Activated naive CD8-positive, alpha-beta T cell treated with anti-CD3 and anti-CD28 coated beads, Interleukin-2, amount 10 ng/mL, durations not matched to agents 7 days and 5 days (primary cell): ENCODE data around the gene PRKCZ. TPM values are rescaled to one million over a fixed set of nuclear protein-coding genes. Genes with fewer than 3 reads are reported as not detected.
"Not testable (repeated sequence)": the region's sequence is repeated elsewhere in the genome, so short reads cannot be mapped to it uniquely, and the experiment has no call there.

ENCODE experiments used
- ATAC-seq: fragments of 150-1000 bp; cut with Tn5 transposase; one replicate; pipeline ENCODE4 v1.10.0; 2021; ENCODE audit warnings: low read depth, moderate library complexity
- POLR2A ChIA-PET: fragments of 350-600 bp; sonication (Branson Sonifier 250); formaldehyde crosslinking; loops from one replicate; lab custom pipeline; 2021; ENCODE audit warnings: antibody characterized with exemption; lab: Charles Lee
- DNase-seq: peaks from one replicate; pipeline ENCODE4 v3.0.0; 2021
- H3K27ac Mint-ChIP-seq: one replicate; pipeline ENCODE4 v1.8.0; 2022; ENCODE audit warnings: mild to moderate bottlenecking, mixed read lengths
- H3K27me3 Mint-ChIP-seq: one replicate; pipeline ENCODE4 v1.8.0; 2022; ENCODE audit warnings: mild to moderate bottlenecking, moderate library complexity, mixed read lengths
- H3K36me3 Mint-ChIP-seq: one replicate; pipeline ENCODE4 v1.8.0; 2021; ENCODE audit warnings: mild to moderate bottlenecking, mixed read lengths
- H3K4me1 Mint-ChIP-seq: one replicate; pipeline ENCODE4 v1.8.0; 2021; ENCODE audit warnings: mixed read lengths
- H3K4me3 Mint-ChIP-seq: one replicate; pipeline ENCODE4 v1.8.0; 2022; ENCODE audit warnings: mild to moderate bottlenecking, moderate library complexity, mixed read lengths
- H3K9me3 Mint-ChIP-seq: one replicate; pipeline ENCODE4 v1.8.0; 2021; ENCODE audit warnings: mixed read lengths
- total RNA-seq, 2 experiments: library from RNA; stranded (reverse); gene quantifications; one replicate each; pipeline ENCODE4 v1.2.3, GENCODE V29; 2021

PRKCZ gene
- total RNA-seq, 2 experiments from 2014 or later = 24.3 to 24.4 TPM

- POLR2A ChIA-PET = no interaction called here
- Mint-ChIP-seq H3K4me1 (peaks cover 11% of the 10 kb centered on the region), H3K27ac (no peak overlapping the region), H3K36me3 (no peaks in the 10 kb centered on the region), H3K9me3 (no peaks in the 10 kb centered on the region), H3K27me3 (no peaks in the 10 kb centered on the region), H3K4me3 (no peak overlapping the region)
- ATAC-seq = no peak
- DNase-seq = no peak
These were observed 85.2 kb downstream of the PRKCZ start for GRCh38 chr1:2135441-2135841.

DNA sequence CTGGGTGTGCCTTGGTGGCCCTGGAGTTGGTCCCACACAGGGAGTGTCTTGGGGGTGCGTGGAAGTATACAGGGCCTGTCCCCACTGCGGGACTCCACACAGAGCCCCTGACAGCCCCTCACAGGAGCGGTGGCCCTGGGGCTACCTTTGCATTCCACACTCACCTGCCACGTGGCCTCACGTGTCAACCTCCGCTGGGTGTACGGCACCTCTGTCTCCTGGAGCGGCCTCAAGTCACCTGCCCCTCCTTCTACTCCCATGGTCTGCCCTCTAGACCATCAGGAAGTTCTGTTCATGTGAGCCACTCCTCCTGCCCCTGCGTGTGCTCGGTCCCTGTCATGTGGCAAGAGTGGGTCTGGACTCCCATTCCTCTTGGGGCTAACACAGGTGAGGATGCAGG is 85.7 kb downstream of the PRKCZ start:
- Mint-ChIP-seq H3K9me3 (no peaks in the 10 kb centered on the region), H3K36me3 (no peaks in the 10 kb centered on the region), H3K4me1 (peaks cover 12% of the 10 kb centered on the region), H3K4me3 (no peak overlapping the region), H3K27me3 (no peaks in the 10 kb centered on the region), H3K27ac (no peak overlapping the region)
- POLR2A ChIA-PET = no interaction called here
- DNase-seq (no peak), ATAC-seq (no peak)

DNA sequence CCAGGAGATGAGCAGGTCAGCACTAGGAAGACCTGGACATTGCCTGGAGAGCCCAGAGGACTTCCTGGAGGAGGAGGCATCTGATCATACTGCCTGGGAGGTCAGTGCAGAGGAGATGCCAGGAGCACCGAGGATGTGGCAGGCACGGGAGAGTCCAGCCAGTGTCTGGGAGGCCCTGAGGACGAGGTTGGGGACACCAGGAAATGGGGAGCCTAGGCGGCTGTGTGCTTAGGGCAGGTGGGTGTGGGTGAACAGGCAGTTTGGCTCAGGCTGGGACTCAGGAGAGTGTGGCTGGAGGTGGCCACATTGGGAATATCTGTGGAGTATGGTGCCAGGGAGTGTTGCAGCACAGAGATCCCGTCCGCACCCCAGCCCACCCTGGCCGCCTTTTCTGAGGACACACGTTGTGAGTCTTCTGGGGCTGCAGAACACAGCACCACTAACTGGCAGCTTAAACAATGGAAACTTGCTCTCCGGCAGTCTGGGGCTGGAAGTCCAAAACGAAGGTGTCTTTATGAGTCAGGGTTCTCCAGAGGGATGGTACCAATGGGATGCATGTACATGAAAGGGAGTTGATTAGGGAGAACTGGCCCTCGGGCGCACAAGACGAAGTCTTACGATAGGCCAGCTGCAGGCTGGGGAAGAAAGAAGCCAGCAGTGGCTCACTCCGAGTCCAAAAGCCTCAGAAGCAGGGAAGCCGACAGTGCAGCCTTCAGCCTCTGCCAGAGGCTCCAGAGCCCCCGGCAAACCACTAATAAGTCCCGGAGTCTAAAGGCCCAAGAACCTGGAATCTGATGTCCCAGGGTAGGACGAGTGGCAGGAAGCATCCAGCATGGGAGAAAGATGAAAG is 86.4 kb downstream of the PRKCZ start:
- POLR2A ChIA-PET = no interaction called here
- Mint-ChIP-seq H3K27ac (no peak overlapping the region), H3K4me1 (peaks cover 12% of the 10 kb centered on the region), H3K9me3 (no peaks in the 10 kb centered on the region), H3K36me3 (no peaks in the 10 kb centered on the region), H3K27me3 (no peaks in the 10 kb centered on the region), H3K4me3 (no peak overlapping the region)
- DNase-seq (no peak), ATAC-seq (no peak)

DNA sequence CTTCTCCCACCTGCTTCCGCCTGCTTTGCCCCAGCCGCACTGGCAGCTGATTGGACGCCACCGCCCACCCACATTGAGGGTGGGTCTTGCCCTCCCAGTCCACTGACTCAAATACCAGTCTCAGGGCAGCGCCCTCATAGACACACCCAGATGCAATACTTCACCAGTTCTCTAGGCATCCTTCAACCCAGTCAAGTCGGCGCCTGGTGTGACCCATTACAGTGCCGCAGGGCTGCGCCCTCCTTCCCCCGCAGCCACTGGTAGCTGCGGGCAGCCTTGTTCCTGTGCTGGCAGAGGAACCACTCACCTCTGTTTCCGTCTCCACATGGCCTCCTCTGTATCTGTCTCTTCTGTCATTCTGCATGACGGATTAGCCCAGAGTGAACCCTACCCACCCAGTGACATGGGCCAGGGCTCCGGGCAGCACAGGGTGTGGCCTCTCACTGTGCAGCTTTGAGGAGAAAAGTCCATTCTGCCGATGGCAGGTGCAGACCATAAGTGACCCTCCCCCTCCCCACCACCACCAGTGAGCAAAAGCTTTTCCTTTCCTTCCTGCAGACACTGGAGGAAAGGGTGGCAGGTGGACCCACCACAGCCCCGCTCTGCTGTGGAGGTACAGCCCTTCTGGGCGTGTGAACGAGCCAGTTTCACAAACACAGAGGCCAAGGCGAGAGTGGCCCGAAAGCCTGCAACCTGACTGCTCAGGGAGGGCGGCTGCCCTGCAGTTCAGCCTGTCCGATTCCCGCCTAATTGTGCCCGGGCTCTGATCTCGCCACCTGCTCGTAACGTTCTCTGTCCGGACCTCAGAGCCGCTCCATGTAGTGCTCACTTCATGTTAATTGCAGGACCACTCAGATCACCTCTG is 87.3 kb downstream of the PRKCZ start:
- H3K27me3 Mint-ChIP-seq = no peaks in the 10 kb centered on the region
- no peaks in the 10 kb centered on the region for H3K9me3 Mint-ChIP-seq
- POLR2A ChIA-PET = no interaction called here
- peaks cover 11% of the 10 kb centered on the region for H3K4me1 Mint-ChIP-seq
- no peaks in the 10 kb centered on the region for H3K36me3 Mint-ChIP-seq
- H3K27ac Mint-ChIP-seq = no peak overlapping the region
- no peak overlapping the region for H3K4me3 Mint-ChIP-seq
- ATAC-seq (no peak), DNase-seq (no peak)

DNA sequence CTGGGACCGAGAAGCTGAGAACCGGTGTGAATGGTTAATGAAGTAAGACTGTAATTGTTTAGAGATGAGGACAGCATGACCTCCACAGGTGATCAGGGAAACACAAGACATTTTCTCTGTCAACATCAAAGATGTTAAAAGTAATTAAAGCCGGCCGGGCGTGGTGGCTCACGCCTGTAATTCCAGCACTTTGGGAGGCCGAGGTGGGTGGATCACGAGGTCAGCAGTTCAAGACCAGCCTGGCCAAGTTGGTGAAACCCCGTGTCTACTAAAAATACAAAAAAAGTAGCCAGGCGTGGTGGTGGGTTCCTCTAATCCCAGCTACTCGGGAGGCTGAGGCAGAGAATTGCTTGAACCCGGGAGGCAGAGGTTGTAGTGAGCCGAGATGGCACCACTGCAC is 88.9 kb downstream of the PRKCZ start:
- not testable (repeated sequence) for H3K4me1 Mint-ChIP-seq, H3K27ac Mint-ChIP-seq, H3K27me3 Mint-ChIP-seq, DNase-seq, H3K9me3 Mint-ChIP-seq, ATAC-seq, H3K4me3 Mint-ChIP-seq, H3K36me3 Mint-ChIP-seq
- POLR2A ChIA-PET = interaction anchor here (1.5 to 1.9 kb wide), 2 partner anchors 10 to 24 kb away, joined by 4 to 6 read pairs; no protein-coding TSS in a partner anchor

- peaks cover 9% of the 10 kb centered on the region for H3K4me1 Mint-ChIP-seq
- no peaks in the 10 kb centered on the region for H3K9me3 Mint-ChIP-seq
- ATAC-seq = no peak
- H3K27me3 Mint-ChIP-seq = no peaks in the 10 kb centered on the region
- no peak for DNase-seq
- no peak overlapping the region for H3K4me3 Mint-ChIP-seq
- POLR2A ChIA-PET = interaction anchor here (1.9 kb wide), 1 partner anchor 8 kb away, joined by 6 read pairs; no protein-coding TSS in a partner anchor
- no peak overlapping the region for H3K27ac Mint-ChIP-seq
- H3K36me3 Mint-ChIP-seq = no peaks in the 10 kb centered on the region
These were observed 90.8 kb downstream of the PRKCZ start for GRCh38 chr1:2141025-2141424.

DNA sequence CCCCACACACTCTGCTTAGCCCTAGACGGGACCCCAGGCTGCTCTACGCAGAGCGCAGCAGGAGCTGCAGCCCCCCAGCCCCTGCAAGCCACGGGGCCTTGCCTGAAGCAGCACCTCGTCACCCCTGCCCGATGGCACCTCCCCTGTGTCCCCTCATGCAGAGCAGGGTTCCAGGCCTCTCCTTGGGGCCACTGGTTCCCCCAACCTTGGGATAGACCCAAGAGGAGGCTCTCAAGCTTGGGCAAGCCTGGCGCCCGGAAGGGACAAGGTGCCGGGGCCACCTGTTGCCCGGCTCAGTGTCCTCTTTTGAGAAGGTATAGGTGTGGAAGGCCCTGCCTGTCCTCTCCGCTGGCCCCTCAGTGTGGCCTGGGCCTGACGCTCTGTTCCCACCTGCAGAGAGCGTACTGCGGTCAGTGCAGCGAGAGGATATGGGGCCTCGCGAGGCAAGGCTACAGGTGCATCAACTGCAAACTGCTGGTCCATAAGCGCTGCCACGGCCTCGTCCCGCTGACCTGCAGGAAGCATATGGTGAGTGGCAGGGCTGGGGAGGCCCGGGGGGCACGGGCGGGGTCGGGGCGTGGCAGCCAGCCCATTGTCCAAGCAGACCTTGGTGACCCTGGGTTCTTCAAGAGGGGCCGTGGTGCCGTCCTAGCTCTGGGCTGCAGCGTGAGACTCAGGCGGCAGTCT is 93.7 kb downstream of the PRKCZ start:
- Mint-ChIP-seq H3K9me3 (no peaks in the 10 kb centered on the region), H3K27ac (peak overlapping the region; percentile 56), H3K27me3 (no peaks in the 10 kb centered on the region), H3K4me3 (no peak overlapping the region), H3K4me1 (peaks cover 9% of the 10 kb centered on the region), H3K36me3 (no peaks in the 10 kb centered on the region)
- POLR2A ChIA-PET = no interaction called here
- DNase-seq = peak; percentile 30
- no peak for ATAC-seq

- ATAC-seq = no peak
- Mint-ChIP-seq H3K36me3 (no peaks in the 10 kb centered on the region), H3K27me3 (no peaks in the 10 kb centered on the region), H3K9me3 (no peaks in the 10 kb centered on the region), H3K27ac (no peak overlapping the region), H3K4me3 (no peak overlapping the region), H3K4me1 (peaks cover 10% of the 10 kb centered on the region)
- POLR2A ChIA-PET = no interaction called here
- no peak for DNase-seq
These were observed 94.4 kb downstream of the PRKCZ start for GRCh38 chr1:2144501-2145090.

- Mint-ChIP-seq H3K9me3 (no peaks in the 10 kb centered on the region), H3K27ac (no peak overlapping the region), H3K27me3 (no peaks in the 10 kb centered on the region), H3K36me3 (no peaks in the 10 kb centered on the region), H3K4me1 (peaks cover 10% of the 10 kb centered on the region), H3K4me3 (no peak overlapping the region)
- DNase-seq = peak; percentile 49
- POLR2A ChIA-PET = interaction anchor here (0.5 kb wide), 1 partner anchor 83 kb away, joined by 4 read pairs; no protein-coding TSS in a partner anchor
- peak; percentile 36 for ATAC-seq
These were observed 96.0 kb downstream of the PRKCZ start for GRCh38 chr1:2145946-2146835.

GRCh38 chr1:2146836-2147517 is 96.8 kb downstream of the PRKCZ start:
- Mint-ChIP-seq H3K9me3 (no peaks in the 10 kb centered on the region), H3K36me3 (no peaks in the 10 kb centered on the region)
- POLR2A ChIA-PET = no interaction called here

GRCh38 chr1:2147869-2148268 is 97.7 kb downstream of the PRKCZ start:
- DNase-seq, H3K27me3 Mint-ChIP-seq, ATAC-seq, H3K4me3 Mint-ChIP-seq, H3K36me3 Mint-ChIP-seq, POLR2A ChIA-PET, H3K27ac Mint-ChIP-seq, H3K9me3 Mint-ChIP-seq: not testable (repeated sequence)
- peaks cover 13% of the 10 kb centered on the region for H3K4me1 Mint-ChIP-seq

More at GRCh38 chr1:2146836-2147517, 96.8 kb downstream of the PRKCZ start:
- no peaks in the 10 kb centered on the region for H3K27me3 Mint-ChIP-seq
- H3K4me3 Mint-ChIP-seq = no peak overlapping the region
- H3K4me1 Mint-ChIP-seq = peaks cover 10% of the 10 kb centered on the region
- peak; percentile 29 for DNase-seq
- ATAC-seq = no peak
- no peak overlapping the region for H3K27ac Mint-ChIP-seq
